Type B pancreatic cell (in vitro differentiated cells): Measurements from ENCODE around the gene BAD. TPM values are rescaled to one million over a fixed set of nuclear protein-coding genes. Genes with fewer than 3 reads are reported as not detected.

ENCODE experiments used
- DNase-seq: peaks from one replicate; pipeline ENCODE4 v3.0.0; 2021; ENCODE audit warnings: mixed read lengths; ENCODE audit not compliant: unreplicated experiment; ENCODE audit errors: extremely low spot score
- H3K27ac Mint-ChIP-seq: 2 replicates; pipeline ENCODE4 v1.8.0; 2021; ENCODE audit warnings: mild to moderate bottlenecking, mixed read lengths
- H3K27me3 Mint-ChIP-seq: 2 replicates; pipeline ENCODE4 v1.8.0; 2021; ENCODE audit warnings: mixed read lengths
- H3K36me3 Mint-ChIP-seq: 2 replicates; pipeline ENCODE4 v1.8.0; 2021; ENCODE audit warnings: mixed read lengths
- H3K4me1 Mint-ChIP-seq: one replicate; pipeline ENCODE4 v1.8.0; 2021; ENCODE audit warnings: mixed read lengths; ENCODE audit not compliant: unreplicated experiment
- H3K4me3 Mint-ChIP-seq: 2 replicates; pipeline ENCODE4 v1.8.0; 2021; ENCODE audit warnings: mild to moderate bottlenecking, mixed read lengths
- H3K9me3 Mint-ChIP-seq: 2 replicates; pipeline ENCODE4 v1.8.0; 2021; ENCODE audit warnings: mixed read lengths
- CTCF ChIP-seq: fragments of 200-600 bp; sonication (generic); conservative IDR thresholded peaks from 2 replicates; pipeline ENCODE4 v1.5.0; 2021; ENCODE audit warnings: antibody characterized with exemption, mild to moderate bottlenecking
- total RNA-seq: library from RNA; stranded (reverse); gene quantifications from 2 replicates; pipeline ENCODE4 v1.2.1, GENCODE V29; 2021; ENCODE audit warnings: low replicate concordance

BAD gene
- total RNA-seq, 1 donor from 2014 or later, result 48.7 TPM

- Mint-ChIP-seq H3K4me1 (peaks cover 15% of the 10 kb centered on the region), H3K4me3 (peak overlapping the region; percentile 70), H3K36me3 (no peaks in the 10 kb centered on the region), H3K9me3 (no peaks in the 10 kb centered on the region), H3K27ac (peak overlapping the region; percentile 53), H3K27me3 (no peaks in the 10 kb centered on the region)
- no peak for TF ChIP-seq CTCF
- no peak for DNase-seq
These were observed 31.0 kb downstream of the BAD start for GRCh38 chr11:64253481-64253880.

- H3K27ac Mint-ChIP-seq, result no peak overlapping the region
- TF ChIP-seq CTCF, result no peak
- no peaks in the 10 kb centered on the region for H3K9me3 Mint-ChIP-seq
- H3K36me3 Mint-ChIP-seq, result no peaks in the 10 kb centered on the region
- H3K4me1 Mint-ChIP-seq, result peaks cover 17% of the 10 kb centered on the region
- H3K4me3 Mint-ChIP-seq, result peak overlapping the region; percentile 70
- no peak for DNase-seq
- no peaks in the 10 kb centered on the region for H3K27me3 Mint-ChIP-seq
These were observed 31.4 kb downstream of the BAD start for GRCh38 chr11:64253043-64253442.

GRCh38 chr11:64252003-64252872, 32.2 kb downstream of the BAD start:
- Mint-ChIP-seq H3K36me3 (no peaks in the 10 kb centered on the region), H3K4me1 (peaks cover 21% of the 10 kb centered on the region), H3K9me3 (no peaks in the 10 kb centered on the region), H3K4me3 (peak overlapping the region; percentile 92), H3K27me3 (no peaks in the 10 kb centered on the region), H3K27ac (peak overlapping the region; percentile 56)
- no peak for DNase-seq
- TF ChIP-seq CTCF, result peak; percentile 28

GRCh38 chr11:64251753-64252002, 32.8 kb downstream of the BAD start:
- Mint-ChIP-seq H3K4me3 (peak overlapping the region; percentile 92), H3K36me3 (no peaks in the 10 kb centered on the region), H3K27ac (peak overlapping the region; percentile 56), H3K27me3 (no peaks in the 10 kb centered on the region), H3K4me1 (peaks cover 21% of the 10 kb centered on the region), H3K9me3 (no peaks in the 10 kb centered on the region)
- no peak for DNase-seq
- no peak for TF ChIP-seq CTCF

GRCh38 chr11:64251016-64251752, 33.3 kb downstream of the BAD start, which contains the start of gene PLCB3:
Gene PLCB3, plus strand, starts transcription at chr11:64251530. Its CDS starts 120 bp downstream, at chr11:64251650.
- Mint-ChIP-seq H3K36me3 (no peaks in the 10 kb centered on the region), H3K4me1 (peaks cover 21% of the 10 kb centered on the region), H3K9me3 (no peaks in the 10 kb centered on the region), H3K27me3 (no peaks in the 10 kb centered on the region), H3K27ac (peak within 1 kb of the TSS; percentile 56), H3K4me3 (peak within 1 kb of the TSS; percentile 92)
- DNase-seq, result no peak
- peak; percentile 89 for TF ChIP-seq CTCF
